Activated CD8-positive, alpha-beta T cell treated with anti-CD3 and anti-CD28 coated beads, Interleukin-2, amount 10 ng/mL, durations not matched to agents 7 days and 5 days (primary cell): ENCODE measurements around the gene PXDN. TPM values are rescaled to one million over a fixed set of nuclear protein-coding genes. Genes with fewer than 3 reads are reported as not detected.
"Not testable (repeated sequence)": the region's sequence is repeated elsewhere in the genome, so short reads cannot be mapped to it uniquely, and the experiment has no call there.

Experiments used
- ATAC-seq: fragments of 150-1000 bp; cut with Tn5 transposase; one replicate; pipeline ENCODE4 v1.10.0; 2021; ENCODE audit warnings: moderate library complexity
- CTCF ChIA-PET: fragments of 350-600 bp; sonication (Branson Sonifier 250); formaldehyde crosslinking; loops from one replicate; lab custom pipeline; 2021; ENCODE audit warnings: antibody characterized with exemption; lab: Charles Lee
- POLR2A ChIA-PET: fragments of 350-600 bp; sonication (Branson Sonifier 250); formaldehyde crosslinking; loops from one replicate; lab custom pipeline; 2021; ENCODE audit warnings: antibody characterized with exemption; lab: Charles Lee
- DNase-seq: peaks from one replicate; pipeline ENCODE4 v3.0.0-alpha.2; 2020
- H3K27ac Mint-ChIP-seq: one replicate; pipeline ENCODE4 v1.8.0; 2021; ENCODE audit warnings: mild to moderate bottlenecking, mixed read lengths
- H3K27me3 Mint-ChIP-seq: one replicate; pipeline ENCODE4 v1.8.0; 2021; ENCODE audit warnings: low read depth, mixed read lengths
- H3K36me3 Mint-ChIP-seq: one replicate; pipeline ENCODE4 v1.8.0; 2021; ENCODE audit warnings: low read depth, mixed read lengths
- H3K4me1 Mint-ChIP-seq: one replicate; pipeline ENCODE4 v1.8.0; 2021; ENCODE audit warnings: low read depth, mixed read lengths
- H3K4me3 Mint-ChIP-seq: one replicate; pipeline ENCODE4 v1.8.0; 2021; ENCODE audit warnings: mild to moderate bottlenecking, mixed read lengths
- H3K9me3 Mint-ChIP-seq: one replicate; pipeline ENCODE4 v1.8.0; 2022; ENCODE audit warnings: mixed read lengths; ENCODE audit not compliant: insufficient read depth
- total RNA-seq, 2 experiments: library from RNA; stranded (reverse); gene quantifications; one replicate each; pipeline ENCODE4 v1.2.3, GENCODE V29; 2021

PXDN gene
- total RNA-seq, 2 experiments from 2014 or later: 0.26 to 0.92 TPM

DNA sequence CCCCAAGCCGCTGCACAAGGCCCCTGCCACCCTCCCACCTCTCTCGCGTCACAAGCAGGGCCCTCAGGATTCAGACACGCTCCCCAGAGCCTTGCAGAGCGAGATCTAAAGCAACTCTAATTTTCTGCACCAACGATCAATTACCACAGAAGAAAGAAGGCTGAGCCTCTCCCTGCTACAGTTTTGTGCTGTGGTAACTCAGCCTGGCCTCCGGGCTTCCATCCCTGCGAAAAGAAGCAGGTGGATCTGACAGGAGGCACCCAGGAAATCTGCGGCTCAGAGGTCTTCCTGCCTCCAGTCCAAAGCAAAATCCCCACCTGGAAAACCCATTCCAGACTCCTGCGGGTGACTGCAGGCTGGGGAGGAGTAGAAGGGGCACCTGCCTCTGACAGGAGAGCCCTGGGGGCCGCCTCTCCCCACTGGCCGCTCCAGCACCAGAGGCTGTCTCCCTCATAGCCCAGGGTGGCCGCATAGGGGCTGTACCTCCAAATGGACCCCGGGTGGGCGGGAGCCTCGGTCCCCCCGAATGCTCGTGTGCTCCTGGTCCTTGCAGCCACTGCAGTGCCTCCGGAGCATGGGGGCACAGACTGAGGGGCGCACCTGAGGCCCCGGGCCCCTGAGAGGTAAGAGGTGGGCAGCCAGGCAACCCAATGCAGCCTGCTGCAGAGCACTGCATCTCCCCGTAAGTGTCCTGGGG is 31.0 kb downstream of the PXDN start:
- POLR2A ChIA-PET: no interaction called here
- no peaks in the 10 kb centered on the region for H3K4me1 Mint-ChIP-seq
- no peaks in the 10 kb centered on the region for H3K36me3 Mint-ChIP-seq
- H3K4me3 Mint-ChIP-seq: no peak overlapping the region
- no peaks in the 10 kb centered on the region for H3K27me3 Mint-ChIP-seq
- H3K9me3 Mint-ChIP-seq: no peaks in the 10 kb centered on the region
- DNase-seq: no peak
- ATAC-seq: no peak
- no peak overlapping the region for H3K27ac Mint-ChIP-seq
- CTCF ChIA-PET: no interaction called here

GRCh38 chr2:1709946-1710560 is 34.3 kb downstream of the PXDN start:
- H3K4me3 Mint-ChIP-seq: no peak overlapping the region
- DNase-seq: no peak
- CTCF ChIA-PET: no interaction called here
- no peaks in the 10 kb centered on the region for H3K9me3 Mint-ChIP-seq
- H3K36me3 Mint-ChIP-seq: no peaks in the 10 kb centered on the region
- POLR2A ChIA-PET: no interaction called here
- no peak for ATAC-seq
- H3K4me1 Mint-ChIP-seq: no peaks in the 10 kb centered on the region
- no peaks in the 10 kb centered on the region for H3K27me3 Mint-ChIP-seq
- no peak overlapping the region for H3K27ac Mint-ChIP-seq

DNA sequence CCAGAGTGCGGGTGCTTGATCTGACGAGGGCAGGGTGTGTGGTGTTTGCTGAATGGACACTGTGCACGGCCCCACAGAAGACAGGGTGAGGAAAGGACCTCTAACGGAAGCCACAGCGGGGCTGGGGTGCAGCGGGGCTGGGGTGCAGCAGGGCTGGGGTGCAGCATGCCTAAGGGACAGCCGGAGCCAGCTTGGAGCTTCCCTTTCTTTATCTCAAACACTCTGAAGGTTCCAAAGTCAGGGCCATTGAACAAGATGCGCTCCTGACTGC is 35.0 kb downstream of the PXDN start:
- H3K4me1 Mint-ChIP-seq: no peaks in the 10 kb centered on the region
- ChIA-PET CTCF (no interaction called here), POLR2A (no interaction called here)
- no peaks in the 10 kb centered on the region for H3K36me3 Mint-ChIP-seq
- H3K27me3 Mint-ChIP-seq: no peaks in the 10 kb centered on the region
- no peak overlapping the region for H3K4me3 Mint-ChIP-seq
- H3K9me3 Mint-ChIP-seq: no peaks in the 10 kb centered on the region
- no peak for DNase-seq
- ATAC-seq: no peak
- no peak overlapping the region for H3K27ac Mint-ChIP-seq

DNA sequence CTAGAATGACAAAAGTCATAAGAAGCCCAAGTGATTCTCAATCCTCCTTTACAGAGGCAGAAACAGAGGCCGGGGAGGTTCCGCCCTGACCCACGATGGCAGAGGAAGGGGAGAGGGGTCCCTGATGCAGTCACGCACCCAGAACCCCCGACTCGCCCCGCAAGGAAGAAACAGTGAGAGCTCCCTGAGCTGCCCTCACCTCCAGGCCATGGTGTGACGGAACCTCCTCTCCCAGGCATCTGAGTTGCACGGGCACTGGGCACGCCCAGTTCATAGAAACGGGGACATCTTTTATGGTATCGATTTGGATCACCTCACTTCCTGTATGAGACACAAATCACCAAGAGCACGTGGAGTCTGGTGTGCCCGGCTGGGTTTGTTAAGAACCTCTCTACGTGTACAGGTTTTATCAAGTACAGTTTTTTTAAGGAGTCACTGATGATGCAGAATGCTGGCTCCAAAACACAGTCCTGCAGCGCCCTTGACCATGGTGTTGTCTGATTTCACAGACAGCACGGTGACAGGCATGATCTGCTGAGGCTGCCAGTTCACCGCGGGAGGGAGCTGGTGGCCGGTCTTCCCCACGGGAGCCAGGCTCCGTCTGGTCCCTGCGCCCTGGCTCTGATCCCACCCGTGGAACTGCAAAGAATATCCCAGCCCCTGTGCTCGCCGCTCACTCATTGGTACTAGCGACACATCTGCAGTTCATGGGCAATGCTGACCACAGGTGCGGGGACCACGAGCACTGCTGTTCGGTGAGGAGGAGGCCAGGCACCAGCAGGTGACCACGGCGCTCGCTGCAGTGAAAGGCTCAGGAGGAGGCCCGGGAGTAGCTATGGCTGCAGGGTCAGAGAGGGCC is 35.6 kb downstream of the PXDN start:
- H3K27ac Mint-ChIP-seq: no peak overlapping the region
- no peaks in the 10 kb centered on the region for H3K4me1 Mint-ChIP-seq
- H3K4me3 Mint-ChIP-seq: no peak overlapping the region
- POLR2A ChIA-PET: no interaction called here
- no peaks in the 10 kb centered on the region for H3K36me3 Mint-ChIP-seq
- H3K9me3 Mint-ChIP-seq: no peaks in the 10 kb centered on the region
- H3K27me3 Mint-ChIP-seq: no peaks in the 10 kb centered on the region
- ATAC-seq: no peak
- CTCF ChIA-PET: no interaction called here
- DNase-seq: no peak

GRCh38 chr2:1707771-1708418 is 36.4 kb downstream of the PXDN start:
- Mint-ChIP-seq H3K9me3 (no peaks in the 10 kb centered on the region), H3K27ac (no peak overlapping the region), H3K4me1 (no peaks in the 10 kb centered on the region), H3K36me3 (no peaks in the 10 kb centered on the region), H3K4me3 (no peak overlapping the region), H3K27me3 (no peaks in the 10 kb centered on the region)
- POLR2A ChIA-PET: no interaction called here
- no peak for DNase-seq
- CTCF ChIA-PET: no interaction called here
- no peak for ATAC-seq

- POLR2A ChIA-PET, H3K27ac Mint-ChIP-seq, CTCF ChIA-PET, H3K4me1 Mint-ChIP-seq, DNase-seq, H3K9me3 Mint-ChIP-seq, H3K4me3 Mint-ChIP-seq, H3K36me3 Mint-ChIP-seq, ATAC-seq, H3K27me3 Mint-ChIP-seq: not testable (repeated sequence)
These were observed 38.0 kb downstream of the PXDN start for GRCh38 chr2:1706089-1706841.

DNA sequence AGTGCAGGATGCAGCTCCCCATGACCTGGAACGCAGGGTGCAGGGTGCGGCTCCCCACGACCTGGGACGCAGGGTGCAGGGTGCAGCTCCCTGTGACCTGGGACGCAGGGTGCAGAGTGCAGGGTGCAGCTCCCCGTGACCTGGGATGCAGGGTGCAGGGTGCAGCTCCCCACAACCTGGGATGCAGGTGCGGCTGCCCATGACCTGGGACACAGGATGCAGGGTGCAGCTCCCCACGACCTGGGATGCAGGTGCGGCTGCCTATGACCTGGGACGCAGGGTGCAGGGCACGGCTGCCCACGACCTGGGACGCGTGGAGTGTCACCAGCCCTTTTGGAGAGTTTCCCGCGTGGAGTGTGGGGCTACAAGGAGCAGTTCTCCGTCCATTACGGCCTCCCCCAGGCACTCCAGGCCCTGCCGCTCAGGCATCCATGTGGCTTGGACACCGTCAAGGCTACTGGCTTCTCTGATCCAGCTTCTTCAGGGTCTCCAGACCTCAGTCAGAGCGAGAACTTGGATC is 38.7 kb downstream of the PXDN start:
- Mint-ChIP-seq H3K4me1 (no peaks in the 10 kb centered on the region), H3K4me3 (no peak overlapping the region), H3K9me3 (no peaks in the 10 kb centered on the region), H3K27me3 (no peaks in the 10 kb centered on the region), H3K27ac (no peak overlapping the region), H3K36me3 (no peaks in the 10 kb centered on the region)
- CTCF ChIA-PET: no interaction called here
- no peak for ATAC-seq
- no peak for DNase-seq
- POLR2A ChIA-PET: no interaction called here

DNA sequence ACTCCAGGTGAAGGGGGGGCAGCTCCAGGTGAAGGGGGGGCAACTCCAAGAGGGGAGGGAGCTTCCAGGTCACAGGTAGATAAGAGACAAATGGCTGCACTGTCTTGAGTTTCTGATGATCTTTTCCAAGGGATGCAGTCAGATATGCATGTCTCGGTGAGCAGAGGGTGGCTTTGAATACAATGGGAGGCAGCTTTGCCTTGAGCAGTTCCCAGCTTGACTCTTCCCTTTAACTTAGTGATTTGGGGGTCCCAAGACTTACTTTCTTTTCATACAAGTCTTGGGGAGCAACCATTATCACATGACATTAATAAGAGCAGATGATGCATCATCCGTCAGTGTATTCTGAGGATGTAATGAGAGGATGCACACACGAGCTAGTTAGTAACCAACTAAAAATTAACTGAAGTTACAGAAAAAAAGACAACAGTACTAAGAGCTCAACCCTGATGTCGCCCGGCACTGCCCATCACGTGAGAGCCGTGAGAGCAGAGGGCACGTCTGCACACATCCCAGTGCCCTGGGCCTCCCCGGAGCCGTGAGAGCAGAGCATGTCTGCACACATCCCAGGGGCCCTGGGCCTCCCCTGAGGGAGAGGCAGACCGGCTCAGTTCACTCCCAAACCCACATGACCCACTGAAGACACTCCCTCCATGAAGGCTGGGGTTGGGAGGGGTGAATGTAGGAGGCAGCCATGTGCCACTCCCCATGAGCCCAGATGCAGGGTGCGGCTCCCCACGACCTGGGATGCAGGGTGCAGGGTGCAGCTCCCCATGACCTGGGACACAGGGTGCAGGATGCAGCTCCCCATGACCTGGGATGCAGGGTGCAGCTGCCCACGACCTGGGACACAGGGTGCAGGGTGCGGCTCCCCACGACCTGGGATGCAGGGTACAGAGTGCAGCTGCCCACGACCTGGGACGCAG is 39.4 kb downstream of the PXDN start:
- ChIA-PET CTCF (no interaction called here), POLR2A (no interaction called here)
- no peaks in the 10 kb centered on the region for H3K27me3 Mint-ChIP-seq
- ATAC-seq (no peak), DNase-seq (no peak)
- H3K9me3 Mint-ChIP-seq: no peaks in the 10 kb centered on the region
- no peaks in the 10 kb centered on the region for H3K36me3 Mint-ChIP-seq
- H3K27ac Mint-ChIP-seq: no peak overlapping the region
- H3K4me3 Mint-ChIP-seq: no peak overlapping the region
- H3K4me1 Mint-ChIP-seq: no peaks in the 10 kb centered on the region

DNA sequence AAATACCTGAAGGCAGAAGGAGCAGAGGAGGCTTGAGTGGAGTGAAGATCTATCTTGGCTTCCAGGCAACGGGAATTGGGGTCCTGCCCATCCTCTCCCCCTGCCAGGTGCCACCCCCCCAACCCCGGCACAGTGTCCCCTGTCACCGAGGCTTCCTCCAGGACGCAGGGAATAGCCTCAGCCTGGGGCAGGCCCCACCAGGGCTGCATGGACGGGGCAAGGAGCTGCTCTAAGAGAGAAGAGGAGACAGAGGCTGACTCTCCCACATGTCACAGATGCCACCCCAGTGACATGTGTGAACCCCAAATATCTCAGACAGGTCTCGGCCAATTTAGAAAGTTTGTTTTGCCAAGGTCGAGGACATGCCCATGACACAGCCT is 42.1 kb downstream of the PXDN start:
- no peak for ATAC-seq
- ChIA-PET CTCF (no interaction called here), POLR2A (no interaction called here)
- no peaks in the 10 kb centered on the region for H3K9me3 Mint-ChIP-seq
- H3K27me3 Mint-ChIP-seq: no peaks in the 10 kb centered on the region
- no peaks in the 10 kb centered on the region for H3K36me3 Mint-ChIP-seq
- no peak overlapping the region for H3K4me3 Mint-ChIP-seq
- no peak overlapping the region for H3K27ac Mint-ChIP-seq
- no peaks in the 10 kb centered on the region for H3K4me1 Mint-ChIP-seq
- no peak for DNase-seq

- Mint-ChIP-seq H3K27me3 (no peaks in the 10 kb centered on the region), H3K4me3 (no peak overlapping the region)
- CTCF ChIA-PET: no interaction called here
These were observed 42.6 kb downstream of the PXDN start for GRCh38 chr2:1701556-1702185.

More at GRCh38 chr2:1701556-1702185, 42.6 kb downstream of the PXDN start:
- DNase-seq (no peak), ATAC-seq (no peak)
- POLR2A ChIA-PET: no interaction called here
- Mint-ChIP-seq H3K36me3 (no peaks in the 10 kb centered on the region), H3K9me3 (no peaks in the 10 kb centered on the region), H3K4me1 (no peaks in the 10 kb centered on the region), H3K27ac (no peak overlapping the region)
